MM.1S (cell line): ENCODE results near the gene TSPAN32.

Experiments used
- EZH2 ChIP-seq: fragments of 300-600 bp; sonication (generic); optimal IDR thresholded peaks from 2 replicates; pipeline ENCODE3; 2017; ENCODE audit warnings: low read depth, mild to moderate bottlenecking, antibody characterized with exemption, low read length, mixed read lengths
- EZH2phosphoT487 ChIP-seq: fragments of 300-600 bp; sonication (generic); IDR thresholded peaks from 2 replicates; pipeline ENCODE4 v1.6.1; 2018; ENCODE audit warnings: antibody characterized with exemption, low read length
- TF ChIP-seq, protein P1 (sequence below): fragments of 300-600 bp; sonication (generic); IDR thresholded peaks from 2 replicates; pipeline ENCODE4 v1.5.1; 2016; ENCODE audit warnings: antibody characterized with exemption, low read length, mixed read lengths

DNA sequence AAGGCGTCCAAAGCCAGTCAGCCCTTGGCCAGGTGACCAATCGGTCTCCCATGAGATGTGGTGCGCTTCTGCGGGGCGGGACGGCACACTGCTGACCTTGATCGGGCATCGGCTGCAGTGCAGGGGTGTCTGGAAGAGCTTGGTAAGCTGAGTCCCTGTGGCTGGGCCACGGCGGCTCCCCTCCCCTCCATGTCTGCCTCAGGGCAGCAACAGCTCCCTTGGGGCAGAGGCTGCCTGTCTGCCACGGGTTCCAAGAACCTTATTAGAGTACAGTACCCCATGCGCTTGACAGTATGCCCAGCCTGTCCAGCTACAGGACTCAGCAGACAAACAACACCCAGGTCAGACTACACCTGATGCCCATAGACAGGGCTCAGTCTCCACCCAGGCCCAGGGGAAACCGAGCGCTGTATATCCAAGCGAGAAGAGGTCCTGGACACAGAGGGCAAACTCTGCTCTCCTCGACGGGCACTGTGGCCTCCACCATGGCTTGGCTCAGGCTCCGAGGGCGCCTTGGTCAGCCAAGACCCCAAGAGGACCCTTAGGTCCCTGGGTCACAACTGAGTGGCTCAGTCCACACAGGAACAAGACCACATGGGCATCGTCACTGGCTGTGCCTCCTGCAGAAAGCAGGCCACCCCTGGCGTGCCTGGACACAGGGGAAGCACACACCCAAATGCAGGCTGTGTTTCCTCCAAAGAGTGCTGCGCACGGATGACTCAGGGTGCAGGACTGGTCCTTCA, 18.9 kb downstream of the TSPAN32 start:
- TF ChIP-seq, protein P1, sequence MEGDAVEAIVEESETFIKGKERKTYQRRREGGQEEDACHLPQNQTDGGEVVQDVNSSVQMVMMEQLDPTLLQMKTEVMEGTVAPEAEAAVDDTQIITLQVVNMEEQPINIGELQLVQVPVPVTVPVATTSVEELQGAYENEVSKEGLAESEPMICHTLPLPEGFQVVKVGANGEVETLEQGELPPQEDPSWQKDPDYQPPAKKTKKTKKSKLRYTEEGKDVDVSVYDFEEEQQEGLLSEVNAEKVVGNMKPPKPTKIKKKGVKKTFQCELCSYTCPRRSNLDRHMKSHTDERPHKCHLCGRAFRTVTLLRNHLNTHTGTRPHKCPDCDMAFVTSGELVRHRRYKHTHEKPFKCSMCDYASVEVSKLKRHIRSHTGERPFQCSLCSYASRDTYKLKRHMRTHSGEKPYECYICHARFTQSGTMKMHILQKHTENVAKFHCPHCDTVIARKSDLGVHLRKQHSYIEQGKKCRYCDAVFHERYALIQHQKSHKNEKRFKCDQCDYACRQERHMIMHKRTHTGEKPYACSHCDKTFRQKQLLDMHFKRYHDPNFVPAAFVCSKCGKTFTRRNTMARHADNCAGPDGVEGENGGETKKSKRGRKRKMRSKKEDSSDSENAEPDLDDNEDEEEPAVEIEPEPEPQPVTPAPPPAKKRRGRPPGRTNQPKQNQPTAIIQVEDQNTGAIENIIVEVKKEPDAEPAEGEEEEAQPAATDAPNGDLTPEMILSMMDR = no peak
- TF ChIP-seq EZH2 (no peak), EZH2phosphoT487 (no peak)
